Body of pancreas (tissue), 4 donors: ENCODE results near the gene DNAI2. TPM values are rescaled to one million over a fixed set of nuclear protein-coding genes. Genes with fewer than 3 reads are reported as not detected.

Experiments
- ATAC-seq: fragments of 150-250 bp; one replicate; pipeline ENCODE4 v1.9.1; 2016
- DNase-seq, 4 donors: peaks; one replicate each; pipeline ENCODE4 v3.0.0-alpha.2; 2019
- H3K27ac ChIP-seq, 4 donors: fragments of 200-600 bp; sonication (generic); 1 replicate in 3 of 4; 2 replicates in 1 of 4; pipeline versions ENCODE4 v1.5.1 to v1.6.1; 2016 to 2019; ENCODE audit warnings: mild to moderate bottlenecking in 1 of 4, mixed read lengths in 1 of 4, moderate library complexity in 1 of 4
- H3K27me3 ChIP-seq, 2 donors: fragments of 200-600 bp; sonication (generic); one replicate each; pipeline ENCODE4 v1.6.0; 2016; ENCODE audit warnings: mild to moderate bottlenecking in 1 of 2
- H3K36me3 ChIP-seq, 2 donors: fragments of 200-600 bp; sonication (generic); replicated peaks in 1 of 2; 2 replicates each; pipeline ENCODE4 v1.5.1; 2016; ENCODE audit warnings: low read depth in 2 of 2; ENCODE audit not compliant: insufficient read depth in 1 of 2
- H3K4me1 ChIP-seq: fragments of 200-600 bp; sonication (generic); one replicate; pipeline ENCODE4 v1.6.0; 2016
- H3K4me3 ChIP-seq, 2 donors: fragments of 200-600 bp; sonication (generic); 1 replicate in 1 of 2; 2 replicates in 1 of 2; pipeline ENCODE4 v1.5.1; 2016 to 2019
- H3K9me3 ChIP-seq, 3 donors: fragments of 200-600 bp; sonication (generic); 1 replicate in 2 of 3; 2 replicates in 1 of 3; pipeline ENCODE4 v1.5.1; 2016
- POLR2A ChIP-seq, 3 donors: fragments of 450-650 bp; IDR thresholded peaks; one replicate each; pipeline ENCODE4 v1.6.1; 2016; ENCODE audit warnings: antibody characterized with exemption in 3 of 3, mild to moderate bottlenecking in 2 of 3
- WGBS, 2 donors: methylation state at CpG; one replicate each; pipeline ENCODE4 v1.1.5; 2017; 5-methylcytosine and 5-hydroxymethylcytosine counted together
- intact Hi-C: fragments of 100-400 bp; cut with DNase I; formaldehyde crosslinking; loops from one replicate; pipeline ENCODE4 v1.15.1; 2023
- total RNA-seq, 2 donors: library from RNA; depleted of rRNA; stranded (reverse); fragments of >200 nt; gene quantifications; one replicate each; pipeline ENCODE4 v1.1.0, GENCODE V29; 2016
- TF ChIP-seq, protein P1 (sequence below), 7 experiments: fragments of 450-650 bp in 4 of 7; fragments of 200-600 bp in 3 of 7; sonication (generic) in 3 of 7; IDR thresholded peaks; one replicate each; pipeline ENCODE4 v1.5.1; 2016 to 2019; ENCODE audit warnings: antibody characterized with exemption in 7 of 7

The DNAI2 gene
- total RNA-seq, 2 donors from 2014 or later = not detected

DNA sequence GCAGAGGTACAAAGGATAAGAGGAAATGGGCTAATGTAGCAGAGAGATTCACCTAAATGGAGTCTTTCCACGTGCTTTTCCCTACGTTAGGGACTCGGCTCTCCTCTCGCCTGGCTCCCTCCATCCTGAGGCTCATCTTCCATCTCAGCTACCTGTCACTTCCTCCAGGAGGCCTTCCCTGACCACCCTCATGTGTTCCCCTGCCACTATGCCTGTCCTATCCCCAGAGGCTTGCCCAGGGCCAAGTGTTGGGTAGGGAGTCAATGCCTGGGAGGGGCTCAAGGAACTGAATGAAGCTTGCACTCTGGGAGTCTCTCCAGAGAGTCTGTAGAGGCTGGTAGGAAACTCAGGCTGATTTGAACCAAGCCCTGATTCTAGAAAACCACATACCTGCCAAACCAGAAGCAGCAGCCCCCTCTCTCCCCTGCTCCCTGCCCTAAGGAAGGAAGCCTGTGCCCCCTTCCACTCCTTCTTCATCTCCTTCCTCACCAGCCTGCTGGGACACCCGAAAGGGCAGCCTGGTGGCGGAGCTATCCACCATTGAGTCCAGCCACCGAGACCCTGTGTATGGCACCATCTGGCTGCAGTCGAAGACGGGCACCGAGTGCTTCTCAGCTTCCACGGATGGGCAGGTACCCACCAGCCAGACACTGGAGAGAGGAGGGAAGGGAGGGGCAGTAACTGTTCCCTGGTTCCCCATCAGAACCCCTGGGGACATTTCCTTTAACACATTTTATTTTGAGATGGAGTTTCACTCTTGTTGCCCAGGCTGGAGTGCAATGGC, 25.4 kb downstream of the DNAI2 start:
- Histone ChIP-seq H3K36me3 (no peaks in the 10 kb centered on the region), H3K27ac (no peak overlapping the region), H3K27me3 (no peaks in the 10 kb centered on the region), H3K9me3 (no peaks in the 10 kb centered on the region), H3K4me3 (no peak overlapping the region), H3K4me1 (peaks cover 8% of the 10 kb centered on the region)
- intact Hi-C loops = no loop called here
- ATAC-seq (no peak), DNase-seq (no peak)
- WGBS, 2 donors = 41 to 80% methylated on average over 5 to 11 of the region's 11 CpGs
- no peak for TF ChIP-seq POLR2A (IDR thresholded peaks at IDR 0.05)
- TF ChIP-seq, protein P1, sequence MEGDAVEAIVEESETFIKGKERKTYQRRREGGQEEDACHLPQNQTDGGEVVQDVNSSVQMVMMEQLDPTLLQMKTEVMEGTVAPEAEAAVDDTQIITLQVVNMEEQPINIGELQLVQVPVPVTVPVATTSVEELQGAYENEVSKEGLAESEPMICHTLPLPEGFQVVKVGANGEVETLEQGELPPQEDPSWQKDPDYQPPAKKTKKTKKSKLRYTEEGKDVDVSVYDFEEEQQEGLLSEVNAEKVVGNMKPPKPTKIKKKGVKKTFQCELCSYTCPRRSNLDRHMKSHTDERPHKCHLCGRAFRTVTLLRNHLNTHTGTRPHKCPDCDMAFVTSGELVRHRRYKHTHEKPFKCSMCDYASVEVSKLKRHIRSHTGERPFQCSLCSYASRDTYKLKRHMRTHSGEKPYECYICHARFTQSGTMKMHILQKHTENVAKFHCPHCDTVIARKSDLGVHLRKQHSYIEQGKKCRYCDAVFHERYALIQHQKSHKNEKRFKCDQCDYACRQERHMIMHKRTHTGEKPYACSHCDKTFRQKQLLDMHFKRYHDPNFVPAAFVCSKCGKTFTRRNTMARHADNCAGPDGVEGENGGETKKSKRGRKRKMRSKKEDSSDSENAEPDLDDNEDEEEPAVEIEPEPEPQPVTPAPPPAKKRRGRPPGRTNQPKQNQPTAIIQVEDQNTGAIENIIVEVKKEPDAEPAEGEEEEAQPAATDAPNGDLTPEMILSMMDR (IDR thresholded peaks at IDR 0.05) = no peak

GRCh38 chr17:74303305-74303704, 29.3 kb downstream of the DNAI2 start:
- H3K27ac ChIP-seq = no peak overlapping the region
- ATAC-seq = no peak
- intact Hi-C loops = no loop called here
- TF ChIP-seq, protein P1 (IDR thresholded peaks at IDR 0.05) = no peak
- no peak for TF ChIP-seq POLR2A (IDR thresholded peaks at IDR 0.05)
- no peaks in the 10 kb centered on the region for H3K4me1 ChIP-seq
- no peak for DNase-seq
- H3K9me3 ChIP-seq = no peaks in the 10 kb centered on the region
- no peaks in the 10 kb centered on the region for H3K27me3 ChIP-seq
- WGBS, 2 donors = 72 to 83% methylated on average over 8 of the region's 8 CpGs
- no peak overlapping the region for H3K4me3 ChIP-seq
- H3K36me3 ChIP-seq = no peaks in the 10 kb centered on the region

DNA sequence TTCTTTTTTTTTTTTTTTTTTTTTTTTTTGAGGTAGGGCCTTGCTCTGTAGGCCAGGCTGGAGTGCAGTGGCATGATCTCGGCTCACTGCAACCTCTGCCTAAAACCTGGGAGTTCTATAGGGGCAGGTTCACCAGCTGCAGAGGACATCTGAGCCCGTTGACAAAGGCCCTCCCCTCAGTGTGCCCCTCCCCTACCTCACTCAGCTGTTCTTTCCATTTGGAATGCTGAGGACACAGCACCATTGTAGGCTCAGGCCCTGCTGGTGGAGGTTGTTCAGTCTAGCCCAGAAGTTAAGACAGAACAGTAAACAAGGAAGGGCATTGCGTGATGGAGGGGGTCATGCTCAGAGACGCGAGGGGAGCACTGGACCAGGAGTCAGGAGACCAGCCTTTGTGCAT, 30.1 kb downstream of the DNAI2 start:
- no peak for DNase-seq
- Histone ChIP-seq H3K27ac (no peak overlapping the region), H3K9me3 (no peaks in the 10 kb centered on the region), H3K4me3 (no peak overlapping the region), H3K27me3 (no peaks in the 10 kb centered on the region), H3K4me1 (no peaks in the 10 kb centered on the region), H3K36me3 (no peaks in the 10 kb centered on the region)
- 46 to 66% methylated on average over 2 to 5 of the region's 5 CpGs for WGBS, 2 donors
- TF ChIP-seq, protein P1 (IDR thresholded peaks at IDR 0.05) = no peak
- no peak for TF ChIP-seq POLR2A (IDR thresholded peaks at IDR 0.05)
- ATAC-seq = no peak
- intact Hi-C loops = no loop called here

- H3K27me3 ChIP-seq = no peaks in the 10 kb centered on the region
- no peak overlapping the region for H3K4me3 ChIP-seq
- H3K4me1 ChIP-seq = no peaks in the 10 kb centered on the region
- DNase-seq (no peak), ATAC-seq (no peak)
- H3K27ac ChIP-seq = no peak overlapping the region
- no peaks in the 10 kb centered on the region for H3K36me3 ChIP-seq
- TF ChIP-seq, protein P1 (IDR thresholded peaks at IDR 0.05) = no peak
- no peaks in the 10 kb centered on the region for H3K9me3 ChIP-seq
- intact Hi-C loops = no loop called here
- WGBS, 2 donors = 52 to 67% methylated on average over 10 of the region's 10 CpGs
Observed at GRCh38 chr17:74305865-74306654, 32.0 kb downstream of the DNAI2 start.
